Epithelial cell of proximal tubule (primary cell): ENCODE measurements around the gene AP3D1. TPM values are rescaled to one million over a fixed set of nuclear protein-coding genes. Genes with fewer than 3 reads are reported as not detected.

Experiments used
- DNase-seq: peaks from one replicate; pipeline ENCODE4 v3.0.0-alpha.2; 2011; ENCODE audit warnings: low read depth
- H3K4me3 ChIP-seq: 2 replicates; pipeline ENCODE4 v1.5.1; 2011; ENCODE audit warnings: low read depth, mild to moderate bottlenecking, low read length
- total RNA-seq: library from RNA; depleted of rRNA; stranded (reverse); fragments of >200 nt; gene quantifications from 2 replicates; pipeline ENCODE4 v1.2.3, GENCODE V29; 2015
- TF ChIP-seq, protein P1 (sequence below): conservative IDR thresholded peaks from 2 replicates; pipeline ENCODE4 v1.5.1; 2012; ENCODE audit warnings: low read depth, mild to moderate bottlenecking, low read length

The AP3D1 gene
- total RNA-seq, 1 donor from 2014 or later = 141 TPM

GRCh38 chr19:2077833-2078619 is 73.3 kb downstream of the AP3D1 start:
- H3K4me3 ChIP-seq = no peak overlapping the region
- TF ChIP-seq, protein P1, sequence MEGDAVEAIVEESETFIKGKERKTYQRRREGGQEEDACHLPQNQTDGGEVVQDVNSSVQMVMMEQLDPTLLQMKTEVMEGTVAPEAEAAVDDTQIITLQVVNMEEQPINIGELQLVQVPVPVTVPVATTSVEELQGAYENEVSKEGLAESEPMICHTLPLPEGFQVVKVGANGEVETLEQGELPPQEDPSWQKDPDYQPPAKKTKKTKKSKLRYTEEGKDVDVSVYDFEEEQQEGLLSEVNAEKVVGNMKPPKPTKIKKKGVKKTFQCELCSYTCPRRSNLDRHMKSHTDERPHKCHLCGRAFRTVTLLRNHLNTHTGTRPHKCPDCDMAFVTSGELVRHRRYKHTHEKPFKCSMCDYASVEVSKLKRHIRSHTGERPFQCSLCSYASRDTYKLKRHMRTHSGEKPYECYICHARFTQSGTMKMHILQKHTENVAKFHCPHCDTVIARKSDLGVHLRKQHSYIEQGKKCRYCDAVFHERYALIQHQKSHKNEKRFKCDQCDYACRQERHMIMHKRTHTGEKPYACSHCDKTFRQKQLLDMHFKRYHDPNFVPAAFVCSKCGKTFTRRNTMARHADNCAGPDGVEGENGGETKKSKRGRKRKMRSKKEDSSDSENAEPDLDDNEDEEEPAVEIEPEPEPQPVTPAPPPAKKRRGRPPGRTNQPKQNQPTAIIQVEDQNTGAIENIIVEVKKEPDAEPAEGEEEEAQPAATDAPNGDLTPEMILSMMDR = no peak
- no peak for DNase-seq

GRCh38 chr19:2077398-2077797 is 74.0 kb downstream of the AP3D1 start:
- no peak for DNase-seq
- no peak overlapping the region for H3K4me3 ChIP-seq
- TF ChIP-seq, protein P1 = no peak

GRCh38 chr19:2076526-2076944 is 74.8 kb downstream of the AP3D1 start:
- TF ChIP-seq, protein P1 = no peak
- DNase-seq = no peak
- no peak overlapping the region for H3K4me3 ChIP-seq

- DNase-seq = no peak
- TF ChIP-seq, protein P1 = no peak
- H3K4me3 ChIP-seq = no peak overlapping the region
These were observed 78.4 kb downstream of the AP3D1 start for GRCh38 chr19:2072757-2073551.

DNA sequence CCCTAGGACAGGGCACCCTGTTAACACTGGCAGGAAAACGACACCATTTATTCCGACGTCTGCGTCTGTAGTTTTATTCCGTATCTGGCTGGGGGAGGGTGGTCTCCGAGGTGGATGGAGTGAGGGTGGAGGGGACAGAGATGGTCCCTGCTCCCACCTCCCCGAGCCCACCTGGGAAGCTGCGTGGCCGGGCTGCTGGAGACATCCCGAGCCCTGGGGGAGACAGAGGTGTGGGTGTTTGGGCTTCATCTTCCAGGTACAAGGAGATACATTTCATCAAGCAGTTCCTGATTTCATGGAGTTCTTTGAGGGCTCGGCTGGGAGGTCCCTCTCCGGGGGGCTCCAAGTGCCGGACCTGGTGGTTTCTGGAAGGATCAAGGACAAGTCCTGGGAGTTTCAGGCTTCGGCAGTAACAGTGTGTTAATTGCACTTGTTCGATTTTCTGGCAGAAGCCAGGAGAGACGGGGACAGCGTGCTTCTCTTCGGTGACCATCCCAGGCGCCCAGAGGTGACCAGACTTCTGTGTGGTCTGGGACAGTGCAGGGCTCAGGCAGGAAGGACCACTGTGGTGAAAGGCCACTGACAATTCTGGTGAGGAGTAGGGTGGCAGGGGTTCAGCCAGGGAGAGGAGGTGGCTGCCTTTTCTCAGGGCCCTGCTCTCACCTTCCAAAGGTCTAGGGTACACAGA is 80.2 kb downstream of the AP3D1 start:
- no peak for DNase-seq
- H3K4me3 ChIP-seq = no peak overlapping the region
- TF ChIP-seq, protein P1 = no peak

DNA sequence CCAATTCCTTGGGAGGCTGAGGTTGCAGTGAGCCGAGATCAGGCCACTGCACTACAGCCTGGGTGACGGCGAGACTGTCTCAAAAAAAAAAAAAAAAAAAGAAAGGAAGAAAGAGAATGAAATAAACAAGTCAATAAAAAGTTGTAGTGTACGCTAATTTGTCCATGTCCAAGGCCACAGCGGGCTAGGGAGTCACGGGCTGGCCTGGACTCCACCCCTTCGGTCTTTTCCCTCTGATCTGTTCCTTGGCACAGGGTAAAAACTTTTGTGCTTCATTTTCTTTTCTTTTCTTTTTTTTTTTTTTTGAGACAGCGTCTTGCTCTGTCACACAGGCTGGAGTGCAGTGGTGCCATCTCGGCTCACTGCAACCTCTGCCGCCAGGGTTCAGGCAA is 80.9 kb downstream of the AP3D1 start:
- TF ChIP-seq, protein P1 = no peak
- no peak overlapping the region for H3K4me3 ChIP-seq
- DNase-seq = no peak
